A549 (cell line): Measurements from ENCODE around the gene MSMP. TPM values are rescaled to one million over a fixed set of nuclear protein-coding genes. Genes with fewer than 3 reads are reported as not detected.

Experiments
- ATAC-seq, 2 experiments: fragments of 200-7000 bp in 1 of 2; fragments of >200 bp in 1 of 2; cut with Nextera tagmentation in 1 of 2; cut with Tn5 transposase in 1 of 2; 3 replicates each; pipeline versions ENCODE4 v1.8.0 to v1.9.1; 2018 to 2020; ENCODE audit warnings: mild to moderate bottlenecking in 1 of 2, moderate library complexity in 1 of 2
- CTCF ChIA-PET: fragments of 300-600 bp; sonication (Branson Sonifier 250); formaldehyde crosslinking; extraction: SDS; loops from one replicate; lab custom pipeline; 2021; ENCODE audit warnings: antibody characterized with exemption, inconsistent platforms; lab: Yijun Ruan, JAX
- POLR2A ChIA-PET: fragments of 350-600 bp; formaldehyde crosslinking; extraction: SDS; loops from one replicate; lab custom pipeline; 2021; ENCODE audit warnings: antibody characterized with exemption, inconsistent platforms; lab: Yijun Ruan, JAX
- DNase-seq, 2 experiments: peaks; one replicate each; pipeline versions ENCODE4 v3.0.0 to v3.0.0-alpha.2; 2011 to 2016; ENCODE audit warnings: low read depth in 1 of 2, low spot score in 1 of 2
- FAIRE-seq: peaks from 2 replicates; lab custom pipeline; 2011; peaks lifted over from hg19 to GRCh38; lab: Jason Lieb, UNC
- H3K27ac ChIP-seq, 2 experiments: fragments of >200 bp; sonication (Bioruptor Twin); formaldehyde crosslinking; 3 replicates each; pipeline ENCODE4 v1.5.1; 2016 to 2017
- H3K4me1 ChIP-seq: fragments of >200 bp; sonication (Bioruptor Twin); formaldehyde crosslinking; 3 replicates; pipeline ENCODE4 v1.6.1; 2016
- H3K4me2 ChIP-seq: fragments of >200 bp; sonication (Bioruptor Twin); formaldehyde crosslinking; 3 replicates; pipeline ENCODE4 v1.6.1; 2016
- H3K4me3 ChIP-seq: fragments of >200 bp; sonication (Bioruptor Twin); formaldehyde crosslinking; 3 replicates; pipeline ENCODE4 v1.5.1; 2016
- H3K9me3 ChIP-seq: fragments of >200 bp; sonication (Bioruptor Twin); formaldehyde crosslinking; 3 replicates; pipeline ENCODE4 v1.6.1; 2016
- CEBPB ChIP-seq, 2 experiments: fragments of >200 bp in 1 of 2; sonication (Bioruptor Twin) in 1 of 2; formaldehyde crosslinking in 1 of 2; IDR thresholded peaks; 2 replicates each; pipeline ENCODE4 v1.6.1; 2012 to 2016
- CHD2 ChIP-seq: fragments of 150-350 bp; IDR thresholded peaks from 2 replicates; pipeline ENCODE4 v1.6.1; 2014; ENCODE audit warnings: low read length; ENCODE audit not compliant: partially characterized antibody
- CTCF ChIP-seq: fragments of >200 bp; sonication (Bioruptor Twin); formaldehyde crosslinking; IDR thresholded peaks from 3 replicates; pipeline ENCODE4 v1.5.1; 2016
- FOXS1 ChIP-seq: fragments of 250-450 bp; sonication (Bioruptor Pico); IDR thresholded peaks from 2 replicates; pipeline ENCODE4 v1.5.0; 2020; ENCODE audit warnings: mild to moderate bottlenecking, moderate library complexity
- HEYL ChIP-seq: fragments of 250-450 bp; sonication (Bioruptor Pico); IDR thresholded peaks from 2 replicates; pipeline ENCODE4 v1.8.0; 2021; ENCODE audit warnings: mild to moderate bottlenecking, moderate library complexity
- HMGXB4 ChIP-seq: fragments of 250-450 bp; sonication (Bioruptor Pico); IDR thresholded peaks from 2 replicates; pipeline ENCODE4 v1.5.0; 2021; ENCODE audit warnings: mild to moderate bottlenecking, moderate library complexity, borderline replicate concordance
- HOXA7 ChIP-seq: fragments of 250-450 bp; sonication (Bioruptor Pico); IDR thresholded peaks from 2 replicates; pipeline ENCODE4 v1.5.0; 2020; ENCODE audit warnings: mild to moderate bottlenecking, moderate library complexity
- JUN ChIP-seq, 2 experiments: fragments of >200 bp; sonication (Bioruptor Twin); formaldehyde crosslinking; IDR thresholded peaks; 2 replicates in 1 of 2; 3 replicates in 1 of 2; pipeline ENCODE4 v1.6.1; 2016 to 2017
- JUNB ChIP-seq: fragments of >200 bp; sonication (Bioruptor Twin); formaldehyde crosslinking; IDR thresholded peaks from 2 replicates; pipeline ENCODE4 v1.6.1; 2016
- KDM1A ChIP-seq: fragments of 200-600 bp; sonication (generic); IDR thresholded peaks from 2 replicates; pipeline ENCODE4 v1.6.1; 2016; ENCODE audit warnings: low read depth, mild to moderate bottlenecking
- MAFK ChIP-seq: fragments of 450-650 bp; IDR thresholded peaks from 2 replicates; pipeline ENCODE4 v1.6.1; 2014; ENCODE audit not compliant: partially characterized antibody
- MAZ ChIP-seq: fragments of 150-350 bp; IDR thresholded peaks from 2 replicates; pipeline ENCODE4 v1.6.1; 2014; ENCODE audit warnings: antibody characterized with exemption, low read depth, low read length, borderline replicate concordance
- MYC ChIP-seq: IDR thresholded peaks from 2 replicates; pipeline ENCODE4 v1.6.1; 2012; ENCODE audit warnings: mild to moderate bottlenecking, inconsistent platforms, low read length, improper control_type of control experiment, borderline replicate concordance
- PHF8 ChIP-seq: fragments of 200-600 bp; sonication (generic); IDR thresholded peaks from 2 replicates; pipeline ENCODE4 v1.6.1; 2016; ENCODE audit warnings: low read depth, mild to moderate bottlenecking, antibody characterized with exemption, moderate library complexity, borderline replicate concordance
- POLR2AphosphoS2 ChIP-seq: conservative IDR thresholded peaks from 2 replicates; pipeline ENCODE4 v1.6.1; 2012; ENCODE audit warnings: low read length, improper control_type of control experiment, inconsistent platforms
- RARB ChIP-seq: fragments of 250-450 bp; sonication (Bioruptor Pico); IDR thresholded peaks from 2 replicates; pipeline ENCODE4 v1.8.0; 2021; ENCODE audit warnings: mild to moderate bottlenecking, moderate library complexity
- RCOR1 ChIP-seq: fragments of 150-350 bp; IDR thresholded peaks from 2 replicates; pipeline ENCODE4 v1.6.1; 2014; ENCODE audit warnings: antibody characterized with exemption, low read length, low read depth
- RFX5 ChIP-seq: fragments of 450-650 bp; IDR thresholded peaks from 2 replicates; pipeline ENCODE4 v1.7.1; 2014; ENCODE audit warnings: antibody characterized with exemption, mild to moderate bottlenecking, moderate library complexity
- RNF2 ChIP-seq: fragments of 200-600 bp; sonication (generic); IDR thresholded peaks from 2 replicates; pipeline ENCODE4 v1.6.1; 2016; ENCODE audit warnings: low read depth, mild to moderate bottlenecking, antibody characterized with exemption, moderate library complexity, borderline replicate concordance
- SMC3 ChIP-seq: fragments of >200 bp; sonication (Bioruptor Twin); formaldehyde crosslinking; IDR thresholded peaks from 3 replicates; pipeline ENCODE4 v1.6.1; 2018; ENCODE audit warnings: inconsistent platforms
- TFCP2L1 ChIP-seq: fragments of 250-450 bp; sonication (Bioruptor Pico); IDR thresholded peaks from 2 replicates; pipeline ENCODE4 v1.5.0; 2021; ENCODE audit warnings: mild to moderate bottlenecking
- TP53 ChIP-seq: fragments of 250-450 bp; sonication (Bioruptor Pico); IDR thresholded peaks from 2 replicates; pipeline ENCODE4 v1.5.0; 2021; ENCODE audit warnings: mild to moderate bottlenecking, moderate library complexity
- ZC3H11A ChIP-seq: fragments of 450-650 bp; IDR thresholded peaks from 2 replicates; pipeline ENCODE4 v1.6.1; 2014; ENCODE audit warnings: antibody characterized with exemption, mild to moderate bottlenecking
- ZNF302 ChIP-seq: fragments of 250-450 bp; sonication (Bioruptor Pico); IDR thresholded peaks from 2 replicates; pipeline ENCODE4 v1.9.0; 2021; ENCODE audit warnings: inconsistent platforms, mild to moderate bottlenecking, moderate library complexity
- ZSCAN20 ChIP-seq: fragments of 250-450 bp; sonication (Bioruptor Pico); IDR thresholded peaks from 2 replicates; pipeline ENCODE4 v1.8.0; 2022; ENCODE audit warnings: mild to moderate bottlenecking, moderate library complexity
- WGBS: methylation state at CpG from one replicate; pipeline ENCODE4 v1.1.6; 2017; ENCODE audit errors: missing lambda C conversion rate; 5-methylcytosine and 5-hydroxymethylcytosine counted together
- polyA plus RNA-seq, 4 experiments: library from polyadenylated mRNA; depleted of rRNA in 3 of 4; stranded (reverse); fragments of >200 nt; fragmentation: RNase III in 1 of 4; extraction: RNeasy Plus Mini Kit Qiagen cat#74134 plus additional on column Dnase treatment in 1 of 4; gene quantifications; 2 replicates in 3 of 4; 3 replicates in 1 of 4; pipeline ENCODE4 v1.2.3, GENCODE V29; 2011 to 2017
- TF ChIP-seq, protein P1 (sequence below): IDR thresholded peaks from 2 replicates; pipeline ENCODE4 v1.6.1; 2012; ENCODE audit warnings: low read depth, borderline replicate concordance
- TF ChIP-seq, protein P2 (sequence below): fragments of 250-450 bp; sonication (Bioruptor Pico); IDR thresholded peaks from 2 replicates; pipeline ENCODE4 v1.5.0; 2020; ENCODE audit warnings: low read depth, mild to moderate bottlenecking, moderate library complexity
- TF ChIP-seq, protein P3 (sequence below): IDR thresholded peaks from 2 replicates; pipeline ENCODE4 v1.6.1; 2012

The MSMP gene
- polyA plus RNA-seq, 2 of the 4 experiments (the other 2 are of a cell fraction): not detected

- no peak for TF ChIP-seq CTCF
- TF ChIP-seq RFX5: no peak
- TF ChIP-seq TFCP2L1 (CRISPR knock-in tag): no peak
- TF ChIP-seq TP53 (CRISPR knock-in tag): no peak
Measured at GRCh38 chr9:35753466-35753865, 610 bp downstream of the MSMP start (continued).

DNA sequence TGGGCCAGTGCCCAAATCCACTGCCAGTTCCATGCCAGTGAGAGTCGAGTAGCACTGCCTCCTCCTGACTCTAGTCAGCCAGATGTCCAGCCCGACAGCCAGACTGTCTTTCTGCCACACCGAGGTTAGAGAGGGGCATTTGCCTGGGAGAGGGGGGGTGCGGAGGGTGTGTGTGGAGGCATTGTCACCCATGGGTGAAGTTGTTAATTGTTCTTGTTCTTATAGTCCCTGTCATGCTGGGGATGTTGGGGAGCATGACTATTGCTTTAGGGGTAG lies 3.9 kb downstream of the MSMP start:
- no peak for ATAC-seq
- Histone ChIP-seq H3K27ac (peak overlapping the region; percentile 84 to 99; a peak in 5 of 6 replicates), H3K4me1 (peaks cover 30% of the 10 kb centered on the region), H3K9me3 (no peaks in the 10 kb centered on the region), H3K4me3 (peak overlapping the region; percentile 69), H3K4me2 (peak overlapping the region; percentile 67)
- TF ChIP-seq ZC3H11A (no peak), TFCP2L1 (CRISPR knock-in tag) (no peak), SMC3 (no peak), MYC (no peak), HOXA7 (CRISPR knock-in tag) (no peak), CHD2 (no peak), RCOR1 (no peak), HMGXB4 (CRISPR knock-in tag) (no peak), RNF2 (no peak), POLR2AphosphoS2 (no peak), KDM1A (no peak), RARB (CRISPR knock-in tag) (no peak)
- TF ChIP-seq, protein P1, sequence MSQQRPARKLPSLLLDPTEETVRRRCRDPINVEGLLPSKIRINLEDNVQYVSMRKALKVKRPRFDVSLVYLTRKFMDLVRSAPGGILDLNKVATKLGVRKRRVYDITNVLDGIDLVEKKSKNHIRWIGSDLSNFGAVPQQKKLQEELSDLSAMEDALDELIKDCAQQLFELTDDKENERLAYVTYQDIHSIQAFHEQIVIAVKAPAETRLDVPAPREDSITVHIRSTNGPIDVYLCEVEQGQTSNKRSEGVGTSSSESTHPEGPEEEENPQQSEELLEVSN: no peak
- no peak for FAIRE-seq
- WGBS: 66% methylated on average over 4 of the region's 4 CpGs
- CTCF ChIA-PET: interaction anchor here (1.0 to 13.6 kb wide), 8 partner anchors 9 to 132 kb away, joined by 3 to 116 read pairs (median 9); partner anchors contain the start of genes CREB3 and TLN1
- POLR2A ChIA-PET: interaction anchor here (1.1 to 4.8 kb wide), 2 partner anchors 14 to 18 kb away, joined by 5 to 41 read pairs; partner anchors contain the start of genes CREB3 and TLN1
- no peak for DNase-seq

- Histone ChIP-seq H3K4me3 (peak overlapping the region; percentile 69), H3K9me3 (no peaks in the 10 kb centered on the region), H3K4me1 (peaks cover 30% of the 10 kb centered on the region), H3K27ac (peak overlapping the region; percentile 84 to 99), H3K4me2 (peak overlapping the region; percentile 67)
- peak in 1 of 2 experiments; percentile 33 for DNase-seq
- no peak for FAIRE-seq
- ATAC-seq: peak; percentile 57 to 68
- WGBS: 18% methylated on average over 18 of the region's 19 CpGs
- ChIA-PET CTCF (interaction anchor here (1.0 to 13.6 kb wide), 11 partner anchors 9 to 161 kb away, joined by 3 to 116 read pairs (median 7); partner anchors contain the start of genes CREB3 and TLN1), POLR2A (interaction anchor here (0.6 to 4.8 kb wide), 6 partner anchors 11 to 146 kb away, joined by 3 to 41 read pairs (median 6); partner anchors contain the start of genes CCDC107, CREB3, RMRP and TLN1)
- TF ChIP-seq ZNF302 (CRISPR knock-in tag) (no peak), KDM1A (no peak), RFX5 (no peak), JUN (IDR thresholded peaks at IDR 0.05) (no peak), JUNB (no peak), CEBPB (IDR thresholded peaks at IDR 0.05) (no peak), RNF2 (no peak), ZC3H11A (no peak), MYC (no peak), SMC3 (no peak), MAZ (no peak), ZSCAN20 (CRISPR knock-in tag) (no peak), FOXS1 (CRISPR knock-in tag) (no peak), PHF8 (no peak), HEYL (CRISPR knock-in tag) (no peak), MAFK (no peak)
- TF ChIP-seq, protein P2, sequence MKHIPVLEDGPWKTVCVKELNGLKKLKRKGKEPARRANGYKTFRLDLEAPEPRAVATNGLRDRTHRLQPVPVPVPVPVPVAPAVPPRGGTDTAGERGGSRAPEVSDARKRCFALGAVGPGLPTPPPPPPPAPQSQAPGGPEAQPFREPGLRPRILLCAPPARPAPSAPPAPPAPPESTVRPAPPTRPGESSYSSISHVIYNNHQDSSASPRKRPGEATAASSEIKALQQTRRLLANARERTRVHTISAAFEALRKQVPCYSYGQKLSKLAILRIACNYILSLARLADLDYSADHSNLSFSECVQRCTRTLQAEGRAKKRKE (CRISPR knock-in tag): no peak
- TF ChIP-seq, protein P3, sequence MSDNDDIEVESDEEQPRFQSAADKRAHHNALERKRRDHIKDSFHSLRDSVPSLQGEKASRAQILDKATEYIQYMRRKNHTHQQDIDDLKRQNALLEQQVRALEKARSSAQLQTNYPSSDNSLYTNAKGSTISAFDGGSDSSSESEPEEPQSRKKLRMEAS: no peak
Measured at GRCh38 chr9:35749515-35750255, 4.4 kb downstream of the MSMP start.
